Upper lobe of right lung (tissue), 1 donor: ENCODE results near the gene TSPAN15. TPM values are rescaled to one million over a fixed set of nuclear protein-coding genes. Genes with fewer than 3 reads are reported as not detected.

Source experiments
- ATAC-seq: fragments of 200-7000 bp; cut with Tn5 transposase; one replicate; pipeline ENCODE4 v1.9.1; 2020; ENCODE audit warnings: mild to moderate bottlenecking, moderate library complexity
- DNase-seq: peaks from one replicate; pipeline ENCODE4 v3.0.0-alpha.2; 2020
- H3K27ac ChIP-seq: fragments of 200-600 bp; one replicate; pipeline ENCODE4 v1.8.0; 2022
- H3K27me3 ChIP-seq: fragments of 200-600 bp; one replicate; pipeline ENCODE4 v1.8.0; 2022; ENCODE audit warnings: mild to moderate bottlenecking
- H3K36me3 ChIP-seq: fragments of 200-600 bp; one replicate; pipeline ENCODE4 v1.8.0; 2022
- H3K4me1 ChIP-seq: fragments of 200-600 bp; one replicate; pipeline ENCODE4 v1.8.0; 2022
- H3K4me3 ChIP-seq: fragments of 200-600 bp; one replicate; pipeline ENCODE4 v1.8.0; 2022; ENCODE audit warnings: mild to moderate bottlenecking
- H3K9me3 ChIP-seq: fragments of 200-600 bp; one replicate; pipeline ENCODE4 v1.8.0; 2022
- CTCF ChIP-seq: fragments of 200-600 bp; IDR thresholded peaks from one replicate; pipeline ENCODE4 v1.8.0; 2022; ENCODE audit warnings: antibody characterized with exemption
- intact Hi-C: fragments of 100-400 bp; cut with DNase I; formaldehyde crosslinking; loops from one replicate; pipeline ENCODE4 v1.11.0; 2022
- total RNA-seq: library from RNA; stranded (reverse); fragmentation: NEBNext Ultra II Directional; extraction: Animal tissue kit (Norgen Biotek cat#: 25700); gene quantifications from one replicate; pipeline ENCODE4 v1.2.1, GENCODE V29; 2021
- donor health status: DM: no; HTN: yes; CAD: no; lungs with severe emphysema.

TSPAN15 gene
- total RNA-seq, 1 donor from 2014 or later = 47.3 TPM

DNA sequence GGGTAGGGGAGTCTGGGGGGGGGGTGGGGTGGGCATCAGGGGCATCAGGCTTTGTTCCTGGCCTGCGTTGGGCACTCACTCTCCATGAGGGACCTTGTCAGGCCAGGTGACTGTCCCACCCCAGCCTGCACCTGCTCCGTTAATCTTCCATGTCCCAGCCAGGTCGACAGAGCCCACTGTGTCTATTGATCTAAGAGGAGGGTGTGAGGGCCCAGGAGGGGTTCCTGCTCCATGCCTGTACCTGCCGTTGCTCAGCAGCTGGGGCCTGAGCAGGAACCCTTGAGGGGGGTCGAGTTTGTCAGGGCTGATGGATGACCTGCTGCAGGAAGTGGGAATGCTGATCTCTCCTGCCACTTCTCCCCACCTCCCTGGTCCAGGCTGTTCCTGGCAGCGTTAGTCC lies 103.3 kb downstream of the TSPAN15 start:
- no peak for TF ChIP-seq CTCF
- DNase-seq (no peak), ATAC-seq (no peak)
- Histone ChIP-seq H3K4me1 (no peaks in the 10 kb centered on the region), H3K27me3 (peaks cover 4% of the 10 kb centered on the region), H3K27ac (no peak overlapping the region), H3K9me3 (peaks cover 8% of the 10 kb centered on the region), H3K4me3 (no peak overlapping the region), H3K36me3 (no peaks in the 10 kb centered on the region)
- intact Hi-C loops = no loop called here

Other genes with a start within 250 kb of the TSPAN15 start
- gene HKDC1, start 231.1 kb upstream of the TSPAN15 start, total RNA-seq = 9.6 TPM
- gene HK1, start 173.0 kb upstream of the TSPAN15 start, total RNA-seq = 84.0 TPM
- gene TACR2, start 34.5 kb upstream of the TSPAN15 start, total RNA-seq = 0.90 TPM
- not detected for gene NEUROG3, start 122.0 kb downstream of the TSPAN15 start, total RNA-seq
- gene FAM241B, start 178.8 kb downstream of the TSPAN15 start, total RNA-seq = 5.2 TPM